Activated CD8-positive, alpha-beta T cell treated with anti-CD3 and anti-CD28 coated beads for 36 hours (primary cell): ENCODE data around the gene TSSK2. TPM values are rescaled to one million over a fixed set of nuclear protein-coding genes. Genes with fewer than 3 reads are reported as not detected.

ENCODE experiments used
- ATAC-seq: fragments of 200-7000 bp; cut with Tn5 transposase; one replicate; pipeline ENCODE4 v1.10.0; 2021; ENCODE audit warnings: mild to moderate bottlenecking, moderate library complexity
- CTCF ChIA-PET: fragments of 350-600 bp; sonication (Branson Sonifier 250); formaldehyde crosslinking; loops from one replicate; lab custom pipeline; 2021; ENCODE audit warnings: antibody characterized with exemption; lab: Charles Lee
- POLR2A ChIA-PET: fragments of 350-600 bp; sonication (Branson Sonifier 250); formaldehyde crosslinking; loops from one replicate; lab custom pipeline; 2021; ENCODE audit warnings: antibody characterized with exemption; lab: Charles Lee
- DNase-seq: peaks from one replicate; pipeline ENCODE4 v3.0.0-alpha.2; 2020
- H3K27ac Mint-ChIP-seq: one replicate; pipeline ENCODE4 v1.8.0; 2021; ENCODE audit warnings: mild to moderate bottlenecking, mixed read lengths
- H3K27me3 Mint-ChIP-seq: one replicate; pipeline ENCODE4 v1.8.0; 2021; ENCODE audit warnings: mixed read lengths
- H3K36me3 Mint-ChIP-seq: one replicate; pipeline ENCODE4 v1.8.0; 2021; ENCODE audit warnings: low read depth, mixed read lengths
- H3K4me1 Mint-ChIP-seq: one replicate; pipeline ENCODE4 v1.8.0; 2021; ENCODE audit warnings: low read depth, mixed read lengths
- H3K4me3 Mint-ChIP-seq: one replicate; pipeline ENCODE4 v1.8.0; 2021; ENCODE audit warnings: mild to moderate bottlenecking, moderate library complexity, mixed read lengths
- H3K9me3 Mint-ChIP-seq: one replicate; pipeline ENCODE4 v1.8.0; 2021; ENCODE audit warnings: mixed read lengths
- intact Hi-C: fragments of 100-400 bp; cut with micrococcal nuclease; formaldehyde crosslinking; loops from one replicate; pipeline ENCODE4 v1.10.0; 2022
- total RNA-seq, 2 experiments: library from RNA; stranded (reverse); gene quantifications; one replicate each; pipeline ENCODE4 v1.2.3, GENCODE V29; 2021
- TF ChIP-seq, protein P1 (sequence below): fragments of 200-600 bp; IDR thresholded peaks from one replicate; pipeline ENCODE4 v1.8.0; 2022; ENCODE audit warnings: antibody characterized with exemption, mild to moderate bottlenecking

Gene TSSK2
- total RNA-seq, 2 experiments from 2014 or later = not detected

DNA sequence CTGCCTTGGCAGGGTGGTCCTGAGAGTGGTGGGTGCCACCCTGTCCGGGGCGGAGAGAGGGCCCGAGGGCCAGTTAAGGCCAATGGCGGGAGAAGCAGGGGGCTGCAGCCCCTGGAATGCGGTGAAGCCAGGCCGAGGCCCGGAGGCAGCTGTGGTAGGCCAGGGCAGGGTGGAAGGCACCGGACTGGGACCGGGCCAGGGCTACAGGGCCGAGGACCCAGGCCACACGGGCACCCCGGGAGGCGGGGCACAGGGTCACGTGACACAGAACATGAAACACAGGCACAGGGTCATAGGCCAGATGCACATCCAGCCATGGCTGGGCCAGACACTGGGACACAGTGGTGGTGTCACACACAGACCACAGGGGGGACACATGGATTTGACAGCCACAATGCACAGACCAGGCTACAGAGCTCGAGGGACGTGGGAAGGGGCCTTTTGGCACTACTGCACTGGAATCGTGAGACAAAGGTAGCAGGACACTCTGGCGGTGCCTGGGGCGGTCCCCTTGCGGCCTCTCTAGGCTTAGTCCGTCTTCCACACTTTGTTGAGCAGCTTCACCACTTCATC is 44.6 kb downstream of the TSSK2 start:
- DNase-seq (no peak), ATAC-seq (no peak)
- Mint-ChIP-seq H3K4me3 (no peak overlapping the region), H3K27ac (no peak overlapping the region), H3K27me3 (no peaks in the 10 kb centered on the region), H3K36me3 (peaks cover 16% of the 10 kb centered on the region), H3K9me3 (no peaks in the 10 kb centered on the region), H3K4me1 (peaks cover 35% of the 10 kb centered on the region)
- intact Hi-C loops = no loop called here
- POLR2A ChIA-PET = interaction anchor here (0.8 to 1.7 kb wide), 2 partner anchors 58 to 268 kb away, joined by 3 to 5 read pairs; no protein-coding TSS in a partner anchor
- CTCF ChIA-PET = no interaction called here
- TF ChIP-seq, protein P1, sequence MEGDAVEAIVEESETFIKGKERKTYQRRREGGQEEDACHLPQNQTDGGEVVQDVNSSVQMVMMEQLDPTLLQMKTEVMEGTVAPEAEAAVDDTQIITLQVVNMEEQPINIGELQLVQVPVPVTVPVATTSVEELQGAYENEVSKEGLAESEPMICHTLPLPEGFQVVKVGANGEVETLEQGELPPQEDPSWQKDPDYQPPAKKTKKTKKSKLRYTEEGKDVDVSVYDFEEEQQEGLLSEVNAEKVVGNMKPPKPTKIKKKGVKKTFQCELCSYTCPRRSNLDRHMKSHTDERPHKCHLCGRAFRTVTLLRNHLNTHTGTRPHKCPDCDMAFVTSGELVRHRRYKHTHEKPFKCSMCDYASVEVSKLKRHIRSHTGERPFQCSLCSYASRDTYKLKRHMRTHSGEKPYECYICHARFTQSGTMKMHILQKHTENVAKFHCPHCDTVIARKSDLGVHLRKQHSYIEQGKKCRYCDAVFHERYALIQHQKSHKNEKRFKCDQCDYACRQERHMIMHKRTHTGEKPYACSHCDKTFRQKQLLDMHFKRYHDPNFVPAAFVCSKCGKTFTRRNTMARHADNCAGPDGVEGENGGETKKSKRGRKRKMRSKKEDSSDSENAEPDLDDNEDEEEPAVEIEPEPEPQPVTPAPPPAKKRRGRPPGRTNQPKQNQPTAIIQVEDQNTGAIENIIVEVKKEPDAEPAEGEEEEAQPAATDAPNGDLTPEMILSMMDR = no peak

DNA sequence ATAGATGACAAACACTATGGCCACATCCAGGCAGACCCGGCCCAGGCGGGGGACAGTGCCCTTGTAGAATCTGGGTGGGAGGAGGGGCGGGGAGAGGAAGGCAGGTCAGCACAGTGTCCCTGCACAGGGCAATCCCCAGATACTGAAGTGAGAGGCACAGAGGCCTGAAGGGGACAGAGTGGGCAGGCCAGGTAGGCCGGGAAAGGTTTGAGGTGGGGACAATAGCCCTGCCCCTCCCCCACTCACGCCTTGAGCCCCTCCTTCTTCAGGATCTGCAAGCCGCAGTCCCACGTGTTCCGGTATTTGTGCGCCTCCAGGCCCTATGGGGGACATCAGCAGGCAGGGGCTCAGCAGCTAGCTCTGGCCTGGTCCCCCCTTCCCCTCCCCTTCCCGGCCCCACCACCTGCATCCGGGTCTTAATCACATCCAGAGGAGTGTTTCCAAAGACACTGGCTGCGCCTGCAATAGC is 45.1 kb downstream of the TSSK2 start:
- POLR2A ChIA-PET = interaction anchor here (0.8 kb wide), 1 partner anchor 267 kb away, joined by 3 read pairs; no protein-coding TSS in a partner anchor
- Mint-ChIP-seq H3K4me3 (peak overlapping the region; percentile 59), H3K27me3 (no peaks in the 10 kb centered on the region), H3K9me3 (no peaks in the 10 kb centered on the region), H3K27ac (no peak overlapping the region), H3K4me1 (peaks cover 34% of the 10 kb centered on the region), H3K36me3 (peaks cover 16% of the 10 kb centered on the region)
- intact Hi-C loops = no loop called here
- DNase-seq = no peak
- CTCF ChIA-PET = no interaction called here
- ATAC-seq = no peak
- TF ChIP-seq, protein P1 = no peak

DNA sequence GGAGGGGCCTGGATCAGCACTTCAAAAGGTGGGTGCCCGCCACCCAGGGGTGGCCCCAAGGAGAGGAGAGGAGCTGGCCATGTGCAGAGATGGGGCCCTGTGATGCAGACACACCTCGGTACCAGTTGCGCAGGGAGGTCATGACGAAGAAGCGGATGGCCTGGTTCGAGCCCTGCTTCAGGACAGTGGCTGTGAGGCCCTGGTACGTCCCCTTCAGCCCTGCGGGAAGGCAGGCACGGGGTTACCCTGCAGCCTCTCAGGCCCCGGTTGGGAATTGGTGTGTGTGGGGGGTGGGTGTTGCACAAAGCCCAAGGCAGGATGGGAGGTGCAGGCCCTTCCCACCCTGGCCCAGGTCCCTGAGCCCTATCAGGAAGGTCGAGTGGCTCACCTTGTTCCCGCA is 45.6 kb downstream of the TSSK2 start:
- DNase-seq = no peak
- ATAC-seq = no peak
- Mint-ChIP-seq H3K27ac (peak overlapping the region; percentile 68), H3K4me3 (peak overlapping the region; percentile 59), H3K4me1 (peaks cover 37% of the 10 kb centered on the region), H3K36me3 (peaks cover 16% of the 10 kb centered on the region), H3K9me3 (no peaks in the 10 kb centered on the region), H3K27me3 (no peaks in the 10 kb centered on the region)
- ChIA-PET POLR2A (no interaction called here), CTCF (no interaction called here)
- intact Hi-C loops = no loop called here
- TF ChIP-seq, protein P1 = no peak

DNA sequence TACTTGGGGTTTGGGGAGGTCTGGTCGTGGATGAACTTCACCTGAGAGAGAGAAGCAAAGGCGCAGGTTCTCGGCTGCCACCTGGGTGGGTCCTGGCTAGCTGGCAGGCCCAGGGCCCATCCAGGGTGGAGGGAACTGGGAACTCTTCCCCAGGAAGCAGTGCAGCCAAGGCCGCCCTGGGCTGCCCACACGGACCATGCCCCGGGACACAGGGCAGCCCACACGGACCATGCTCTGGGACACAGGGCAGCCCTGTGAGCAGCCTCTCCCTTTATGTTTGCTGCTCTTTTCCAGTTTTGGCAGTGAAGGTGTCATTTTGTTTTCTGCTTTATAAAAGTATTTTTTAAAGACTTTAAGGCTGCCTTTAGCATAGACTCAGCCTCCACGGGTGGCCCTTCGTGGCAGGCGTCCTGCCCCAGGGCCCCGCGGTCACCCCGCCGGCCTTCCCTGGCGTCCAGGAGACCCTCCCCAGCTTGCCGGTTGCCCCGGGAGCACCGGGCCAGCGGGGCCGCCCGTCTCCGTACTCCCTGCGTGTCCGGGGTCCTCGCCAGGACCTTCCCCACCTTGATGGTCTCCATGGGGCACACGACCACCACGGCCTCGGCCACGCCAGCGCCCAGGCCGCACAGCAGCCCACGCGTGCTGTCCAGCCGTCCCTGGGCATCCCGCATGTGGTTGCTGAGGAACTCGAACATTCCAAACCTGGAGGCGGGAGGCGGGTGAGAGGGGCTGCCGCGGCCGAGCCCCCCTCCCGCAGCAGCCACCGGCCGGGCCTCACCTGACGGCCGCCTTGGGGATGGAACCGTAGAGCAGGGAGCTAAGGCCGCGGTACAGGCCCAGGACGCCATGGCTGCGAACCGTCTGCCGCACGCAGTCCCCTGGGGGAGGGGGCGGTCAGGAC is 46.3 kb downstream of the TSSK2 start:
- peak overlapping the region; percentile 68 for H3K27ac Mint-ChIP-seq
- POLR2A ChIA-PET = no interaction called here

More for the DNA sequence above, 46.3 kb downstream of the TSSK2 start:
- peaks cover 44% of the 10 kb centered on the region for H3K4me1 Mint-ChIP-seq
- ATAC-seq (no peak), DNase-seq (no peak)
- peak overlapping the region; percentile 62 for H3K4me3 Mint-ChIP-seq
- TF ChIP-seq, protein P1 = no peak
- CTCF ChIA-PET = no interaction called here
- peaks cover 14% of the 10 kb centered on the region for H3K36me3 Mint-ChIP-seq
- intact Hi-C loops = no loop called here
- H3K9me3 Mint-ChIP-seq = no peaks in the 10 kb centered on the region
- no peaks in the 10 kb centered on the region for H3K27me3 Mint-ChIP-seq
